GM12878 (cell line): Measurements from ENCODE around the gene ADGRB2. TPM values are rescaled to one million over a fixed set of nuclear protein-coding genes. Genes with fewer than 3 reads are reported as not detected.

Experiments
- ATAC-seq: fragments of 200-7000 bp; cut with Tn5 transposase; 3 replicates; pipeline ENCODE4 v1.9.1; 2020; ENCODE audit warnings: mild to moderate bottlenecking, moderate library complexity
- BruUV-seq: library from RNA; stranded (reverse); fragments of 400-500 nt; replicated peaks from 2 replicates; lab custom pipeline; 2021; lab: Mats Ljungman, UMichigan
- CTCF ChIA-PET: fragments of 300-600 bp; sonication (Branson Sonifier 250); formaldehyde crosslinking; extraction: SDS; loops from one replicate; lab custom pipeline; 2021; ENCODE audit warnings: inconsistent platforms; lab: Yijun Ruan, JAX
- POLR2A ChIA-PET: fragments of 350-600 bp; formaldehyde crosslinking; extraction: SDS; loops from one replicate; lab custom pipeline; 2021; ENCODE audit warnings: inconsistent platforms; lab: Charles Lee
- RAD21 ChIA-PET: fragments of 300-600 bp; sonication (Branson Sonifier 250); formaldehyde crosslinking; loops from one replicate; lab custom pipeline; 2023; ENCODE audit warnings: antibody characterized with exemption; ENCODE audit not compliant: unreplicated experiment; lab: Charles Lee
- SMC1A ChIA-PET: fragments of 300-600 bp; sonication (Branson Sonifier 250); formaldehyde crosslinking; loops from one replicate; lab custom pipeline; 2023; ENCODE audit not compliant: unreplicated experiment, uncharacterized antibody; lab: Charles Lee
- DNase-seq: peaks from one replicate; pipeline ENCODE4 v3.0.0-alpha.2; 2011; ENCODE audit warnings: low read depth, low spot score
- FAIRE-seq: peaks from 3 replicates; lab custom pipeline; 2011; peaks lifted over from hg19 to GRCh38; lab: Jason Lieb, UNC
- H2AFZ ChIP-seq: 2 replicates; pipeline ENCODE4 v1.6.0; 2011; ENCODE audit warnings: low read depth, low read length, control low read depth; ENCODE audit not compliant: control insufficient read depth
- H3K27ac ChIP-seq: 2 replicates; pipeline ENCODE4 v1.5.1; 2011; ENCODE audit warnings: control low read depth; ENCODE audit not compliant: control insufficient read depth, insufficient read depth
- H3K27me3 ChIP-seq, 2 experiments: replicated peaks in 1 of 2; 2 replicates each; pipeline versions ENCODE4 v1.6.0 to v1.6.1; 2011; ENCODE audit warnings: low read length in 1 of 2; ENCODE audit not compliant: control insufficient read depth in 2 of 2, insufficient read depth in 2 of 2
- H3K36me3 ChIP-seq, 2 experiments: 2 replicates each; pipeline ENCODE4 v1.5.1; 2011; ENCODE audit warnings: low read length in 1 of 2; ENCODE audit not compliant: control insufficient read depth in 2 of 2, insufficient read depth in 2 of 2
- H3K4me1 ChIP-seq: 2 replicates; pipeline ENCODE4 v1.6.1; 2011; ENCODE audit warnings: mild to moderate bottlenecking, low read length, moderate library complexity, mixed read lengths; ENCODE audit not compliant: control insufficient read depth, insufficient read depth
- H3K4me2 ChIP-seq: 2 replicates; pipeline ENCODE4 v1.6.0; 2011; ENCODE audit warnings: control low read depth; ENCODE audit not compliant: control insufficient read depth, insufficient read depth
- H3K4me3 ChIP-seq: fragments of 200-600 bp; sonication (generic); 2 replicates; pipeline ENCODE4 v1.5.1; 2016
- H3K79me2 ChIP-seq: 2 replicates; pipeline ENCODE4 v1.6.0; 2011; ENCODE audit warnings: low read length; ENCODE audit not compliant: control insufficient read depth, insufficient read depth
- H3K9ac ChIP-seq: 2 replicates; pipeline ENCODE4 v1.8.0; 2011; ENCODE audit warnings: low read length, control low read depth, mixed read lengths; ENCODE audit not compliant: control insufficient read depth, insufficient read depth
- H3K9me3 ChIP-seq: replicated peaks from 3 replicates; pipeline ENCODE4 v1.5.1; 2011; ENCODE audit warnings: mild to moderate bottlenecking, low read length; ENCODE audit not compliant: control insufficient read depth, insufficient read depth
- H4K20me1 ChIP-seq: 2 replicates; pipeline ENCODE4 v1.6.0; 2011; ENCODE audit not compliant: control insufficient read depth, insufficient read depth
- CHD4 ChIP-seq: fragments of 200-600 bp; sonication (generic); IDR thresholded peaks from 2 replicates; pipeline ENCODE4 v1.6.1; 2016; ENCODE audit warnings: mild to moderate bottlenecking
- EED ChIP-seq: sonication (generic); IDR thresholded peaks from 2 replicates; pipeline ENCODE4 v1.6.1; 2016; ENCODE audit warnings: antibody characterized with exemption, low read depth
- GATAD2B ChIP-seq: fragments of 450-650 bp; conservative IDR thresholded peaks from 2 replicates; pipeline ENCODE4 v1.6.1; 2017; ENCODE audit warnings: low read depth, mild to moderate bottlenecking, moderate library complexity
- KLF5 ChIP-seq: fragments of 450-650 bp; IDR thresholded peaks from 2 replicates; pipeline ENCODE4 v1.6.1; 2014; ENCODE audit warnings: mild to moderate bottlenecking; ENCODE audit not compliant: partially characterized antibody
- RBBP5 ChIP-seq: fragments of 200-600 bp; sonication (generic); conservative IDR thresholded peaks from 2 replicates; pipeline ENCODE4 v1.6.1; 2016
- REST ChIP-seq: IDR thresholded peaks from 2 replicates; pipeline ENCODE4 v1.6.1; 2012; ENCODE audit warnings: mild to moderate bottlenecking, low read depth, low read length
- SP1 ChIP-seq: IDR thresholded peaks from one replicate; pipeline ENCODE4 v1.6.1; 2011; ENCODE audit warnings: low read depth, low read length
- SPI1 ChIP-seq: IDR thresholded peaks from 2 replicates; pipeline ENCODE4 v1.6.1; 2011; ENCODE audit warnings: low read depth, mild to moderate bottlenecking, low read length, moderate library complexity, borderline replicate concordance; ENCODE audit not compliant: insufficient read depth
- TCF12 ChIP-seq: IDR thresholded peaks from 2 replicates; pipeline ENCODE4 v1.6.1; 2011; ENCODE audit warnings: low read depth, mild to moderate bottlenecking, low read length
- USF2 ChIP-seq: IDR thresholded peaks from 2 replicates; pipeline ENCODE4 v1.6.1; 2011; ENCODE audit warnings: low read depth, low read length, improper control_type of control experiment, borderline replicate concordance
- whole genome bisulfite sequencing: methylation state at CpG from one replicate; pipeline ENCODE4 v1.1.6; 2016; ENCODE audit warnings: low lambda C conversion rate; ENCODE audit not compliant: insufficient replicate concordance, insufficient coverage; ENCODE audit errors: missing lambda C conversion rate; 5-methylcytosine and 5-hydroxymethylcytosine counted together
- in situ Hi-C: fragments of 300-500 bp; cut with MboI; formaldehyde crosslinking; loops from 9 replicates; pipeline ENCODE4 v1.14.3; 2018; ENCODE audit warnings: mixed read lengths
- intact Hi-C: fragments of 100-400 bp; cut with micrococcal nuclease; formaldehyde crosslinking; loops from one replicate; pipeline ENCODE4 v1.14.2; 2022; ENCODE audit not compliant: unreplicated experiment
- polyA plus RNA-seq, 11 experiments: library from polyadenylated mRNA; depleted of rRNA in 4 of 11; unstranded in 6 of 11; stranded (reverse) in 5 of 11; fragments of >200 nt; fragmentation: Nextera tagmentation in 4 of 11; fragmentation: Illumina TruSeq in 1 of 11; extraction: Ambion mirVana in 4 of 11; extraction: Trizol in 1 of 11; gene quantifications; 1 replicate in 1 of 11; 2 replicates in 10 of 11; pipeline versions ENCODE4 v1.2.1 to v1.2.3, GENCODE V29; 2011 to 2016; ENCODE audit warnings: inconsistent platforms in 2 of 11, missing spikeins in 2 of 11, low read depth in 1 of 11
- total RNA-seq, 4 experiments: library from RNA; depleted of rRNA in 3 of 4; stranded (reverse); fragments of >200 nt in 3 of 4; fragmentation: Illumina TruSeq in 1 of 4; extraction: Trizol in 1 of 4; gene quantifications; 2 replicates each; pipeline versions ENCODE4 v1.2.1 to v1.2.3, GENCODE V29; 2013 to 2021

ADGRB2 gene
- total and polyA plus RNA-seq, 10 of the 15 experiments (the other 5 are each of a cell fraction or from before 2014, with no cell fraction given), result 0.11 to 0.33 (median 0.18) TPM; not detected in 4

DNA sequence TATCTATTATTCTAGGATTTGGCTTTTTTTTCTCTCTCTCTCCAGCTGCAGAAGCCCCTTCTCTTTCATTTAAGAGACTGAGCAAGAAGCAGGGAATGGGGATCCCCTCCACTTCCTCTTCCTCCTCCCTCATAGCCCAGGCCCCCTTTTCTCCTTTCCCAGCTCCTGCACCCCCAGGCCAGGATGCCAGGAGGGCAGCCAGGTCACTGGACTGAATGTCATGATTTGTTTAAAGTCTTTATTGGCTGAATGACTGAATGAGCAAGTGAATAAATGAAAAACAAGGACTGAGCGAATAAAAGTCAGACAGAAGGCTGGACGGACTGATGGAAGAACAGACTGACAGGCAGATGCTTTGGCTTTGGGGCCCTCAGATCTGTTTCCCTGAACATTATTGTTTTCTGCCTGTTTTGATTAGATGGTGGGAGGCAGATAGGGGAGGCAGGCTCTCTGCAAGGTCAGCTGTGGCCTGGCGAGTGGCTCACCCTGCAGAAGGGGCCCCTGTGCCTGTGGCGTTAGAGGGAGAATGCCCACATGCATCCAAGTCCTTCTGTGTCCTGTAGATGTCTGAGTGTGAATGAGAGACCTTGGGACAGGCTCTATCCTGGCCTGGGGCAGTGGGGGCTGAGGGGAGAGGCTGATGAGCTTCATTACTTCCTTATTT is 20.3 kb upstream of the ADGRB2 start:
- RAD21 ChIA-PET, result interaction anchor here (0.8 to 1.3 kb wide), 4 partner anchors 21 to 236 kb away, joined by 3 read pairs; no protein-coding TSS in a partner anchor
- H3K9me3 ChIP-seq, result no peaks in the 10 kb centered on the region
- ATAC-seq, result no peak
- TF ChIP-seq KLF5 (no peak), TCF12 (no peak), SPI1 (peak; percentile 24; the same call in 1 of the 2 replicates)
- H3K4me2 ChIP-seq, result no peak overlapping the region
- 44% methylated on average over 4 of the region's 4 CpGs for WGBS
- no peak overlapping the region for H3K9ac ChIP-seq
- FAIRE-seq, result no peak
- SMC1A ChIA-PET, result interaction anchor here (0.9 to 1.3 kb wide), 2 partner anchors 22 to 120 kb away, joined by 3 read pairs; no protein-coding TSS in a partner anchor
- H3K4me3 ChIP-seq, result no peak overlapping the region
- in situ Hi-C loops, result no loop called here
- no peaks in the 10 kb centered on the region for H3K27me3 ChIP-seq
- no peaks in the 10 kb centered on the region for H4K20me1 ChIP-seq
- DNase-seq, result no peak
- no peak overlapping the region for H3K27ac ChIP-seq
- H3K79me2 ChIP-seq, result no peaks in the 10 kb centered on the region
- peaks cover 19% of the 10 kb centered on the region for H3K4me1 ChIP-seq
- H3K36me3 ChIP-seq, result no peaks in the 10 kb centered on the region
- BruUV-seq, result no TSS peak
- POLR2A ChIA-PET, result interaction anchor here (0.5 to 1.4 kb wide), 2 partner anchors 72 to 587 kb away, joined by 3 to 7 read pairs; no protein-coding TSS in a partner anchor
- H2AFZ ChIP-seq, result peak overlapping the region; percentile 28
- intact Hi-C loops, result no loop called here
- CTCF ChIA-PET, result interaction anchor here (1.6 kb wide), 1 partner anchor 71 kb away, joined by 6 read pairs; no protein-coding TSS in a partner anchor

DNA sequence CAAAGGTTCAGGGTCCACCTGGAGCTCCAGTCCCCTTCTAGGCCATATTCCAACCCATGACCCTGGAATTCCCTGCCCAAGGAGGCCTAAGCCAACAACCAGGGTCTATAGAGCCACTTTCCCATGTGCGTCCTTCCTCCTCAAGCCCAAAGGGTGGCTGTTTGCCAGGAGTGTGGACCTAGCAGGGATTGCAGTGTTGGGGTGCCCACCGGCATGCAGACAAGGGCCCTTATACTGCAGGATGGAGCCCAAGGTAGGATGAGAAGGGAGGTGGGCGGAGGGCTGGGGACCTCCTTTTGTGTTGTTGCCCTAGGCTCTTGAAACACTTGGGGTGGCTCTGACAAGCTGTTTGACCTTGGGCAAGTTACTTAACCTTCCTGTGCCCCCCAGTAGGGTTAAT is 19.7 kb upstream of the ADGRB2 start:
- Histone ChIP-seq H3K4me1 (peaks cover 19% of the 10 kb centered on the region), H3K36me3 (no peaks in the 10 kb centered on the region), H2AFZ (no peak overlapping the region), H3K27me3 (0 out of 4 replicates have a peak, but pooled peaks cover 0 to 2% of the 10 kb centered on the region in 2 experiments), H3K27ac (no peak overlapping the region), H3K79me2 (no peaks in the 10 kb centered on the region), H4K20me1 (no peaks in the 10 kb centered on the region), H3K4me3 (no peak overlapping the region), H3K4me2 (no peak overlapping the region), H3K9ac (no peak overlapping the region), H3K9me3 (no peaks in the 10 kb centered on the region)
- FAIRE-seq, result no peak
- 58% methylated on average over 3 of the region's 3 CpGs for WGBS
- CTCF ChIA-PET, result interaction anchor here (1.6 kb wide), 1 partner anchor 71 kb away, joined by 6 read pairs; no protein-coding TSS in a partner anchor
- in situ Hi-C loops (no loop called here), intact Hi-C loops (no loop called here)
- no peak for ATAC-seq
- SMC1A ChIA-PET, result interaction anchor here (0.5 to 0.9 kb wide), 3 partner anchors 21 to 38 kb away, joined by 3 read pairs; no protein-coding TSS in a partner anchor
- no TSS peak for BruUV-seq
- RAD21 ChIA-PET, result interaction anchor here (1.1 kb wide), 2 partner anchors 38 to 235 kb away, joined by 3 read pairs; no protein-coding TSS in a partner anchor
- no peak for DNase-seq
- POLR2A ChIA-PET, result interaction anchor here (0.6 to 1.4 kb wide), 2 partner anchors 72 to 252 kb away, joined by 3 to 4 read pairs; no protein-coding TSS in a partner anchor
- TF ChIP-seq REST (no peak), USF2 (no peak), CHD4 (no peak), RBBP5 (no peak), GATAD2B (no peak), SP1 (no peak), EED (no peak)
